ENCODE measurements around the gene PCBP4.
"Not testable (repeated sequence)": the region's sequence is repeated elsewhere in the genome, so short reads cannot be mapped to it uniquely, and the experiment has no call there.

Gene PCBP4

DNA sequence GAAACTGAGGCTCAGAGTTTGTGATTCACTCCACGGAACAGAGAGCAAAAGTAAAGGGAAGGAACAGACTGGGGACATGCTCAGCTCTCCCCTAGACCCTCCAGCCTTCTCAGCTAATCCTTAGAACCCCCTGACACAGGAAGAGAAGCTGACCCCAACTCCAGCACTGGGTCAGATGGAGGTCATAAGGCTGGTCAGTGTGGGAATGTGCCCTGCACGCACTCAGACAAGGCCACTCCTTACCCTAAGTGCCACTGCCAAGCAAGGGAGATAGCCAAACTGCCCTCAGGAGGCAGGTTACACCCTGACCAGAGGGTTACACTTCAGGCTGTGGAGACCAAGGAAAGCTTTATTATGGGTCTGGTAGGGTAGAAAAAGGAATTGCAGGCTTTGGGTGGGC is 27.3 kb upstream of the PCBP4 start:
- no peak for DNase-seq (ENCODE audit: low spot score)

DNA sequence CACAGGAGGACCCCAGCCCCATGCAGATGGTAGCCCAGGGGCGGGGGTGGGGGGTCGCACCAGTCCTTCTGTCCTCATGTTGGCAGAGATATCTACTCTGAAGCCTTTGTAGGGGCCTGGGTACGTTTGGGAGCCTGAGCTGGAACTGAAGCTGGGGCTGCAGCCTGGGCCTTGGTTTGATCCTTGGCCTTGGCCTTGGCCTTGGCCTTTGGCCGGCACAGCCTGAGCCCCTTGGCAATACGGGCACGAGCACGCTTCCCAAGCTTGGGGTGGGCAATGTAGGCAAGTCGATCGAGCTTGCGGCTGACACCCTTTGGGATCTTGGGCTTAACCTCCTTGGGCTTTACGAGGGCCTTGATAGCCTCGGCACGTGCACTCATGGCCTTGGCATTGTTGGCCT is 26.4 kb upstream of the PCBP4 start:
- DNase-seq (ENCODE audit: low spot score) = not testable (repeated sequence)

DNA sequence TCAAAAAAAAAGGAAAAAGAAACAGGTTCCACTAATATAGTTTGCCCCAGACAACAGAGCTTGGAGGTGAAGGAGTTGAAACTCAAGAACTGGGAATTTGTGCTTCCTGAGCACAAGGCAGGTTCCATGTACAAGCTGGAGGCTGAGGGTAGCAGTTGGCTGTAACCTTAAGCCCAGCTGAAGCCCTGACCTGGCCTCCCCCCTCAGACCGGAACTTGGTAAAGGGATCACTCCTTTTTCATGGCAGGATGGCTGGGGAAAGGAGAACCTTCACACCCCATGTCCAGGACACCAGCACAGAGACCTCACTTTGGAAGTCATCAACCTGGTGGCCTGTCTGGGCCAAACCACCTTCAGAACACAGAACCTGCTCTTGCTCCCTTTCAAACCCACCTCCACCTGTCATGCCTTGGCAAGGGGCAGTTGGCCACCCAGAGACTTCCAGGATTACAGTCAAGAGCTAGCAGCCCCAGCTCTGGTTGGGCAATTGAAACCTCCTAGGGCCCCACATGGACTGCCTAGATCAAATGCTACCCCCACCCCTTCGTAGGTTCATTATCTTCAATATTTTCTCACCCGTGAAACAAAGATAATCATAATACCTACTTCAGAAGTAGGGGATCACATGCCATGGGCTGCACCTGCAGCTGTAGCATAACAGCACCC is 24.9 kb upstream of the PCBP4 start:
- DNase-seq (ENCODE audit: low spot score) = no peak

DNA sequence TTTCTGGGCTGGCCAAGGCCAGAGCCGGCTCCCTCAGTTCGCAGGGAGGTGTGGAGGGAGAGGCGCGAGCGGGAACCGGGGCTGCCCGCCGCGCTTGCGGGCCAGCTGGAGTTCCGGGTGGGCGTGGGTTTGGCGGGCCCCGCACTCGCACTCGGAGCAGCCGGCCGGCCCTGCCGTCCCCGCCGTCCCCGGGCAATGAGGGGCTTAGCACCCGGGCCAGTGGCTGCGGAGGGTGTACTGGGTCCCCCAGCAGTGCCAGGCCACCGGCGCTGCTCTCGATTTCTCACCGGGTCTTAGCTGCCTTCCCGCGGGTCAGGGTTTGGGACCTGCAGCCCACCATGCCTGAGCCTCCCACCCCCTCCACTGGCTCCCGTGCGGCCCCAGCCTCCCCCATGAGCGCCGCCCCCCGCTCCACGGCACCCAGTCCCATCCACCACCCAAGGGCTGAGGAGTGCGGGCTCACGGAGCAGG is 23.3 kb upstream of the PCBP4 start:
- DNase-seq (ENCODE audit: low spot score) = not testable (repeated sequence)

DNA sequence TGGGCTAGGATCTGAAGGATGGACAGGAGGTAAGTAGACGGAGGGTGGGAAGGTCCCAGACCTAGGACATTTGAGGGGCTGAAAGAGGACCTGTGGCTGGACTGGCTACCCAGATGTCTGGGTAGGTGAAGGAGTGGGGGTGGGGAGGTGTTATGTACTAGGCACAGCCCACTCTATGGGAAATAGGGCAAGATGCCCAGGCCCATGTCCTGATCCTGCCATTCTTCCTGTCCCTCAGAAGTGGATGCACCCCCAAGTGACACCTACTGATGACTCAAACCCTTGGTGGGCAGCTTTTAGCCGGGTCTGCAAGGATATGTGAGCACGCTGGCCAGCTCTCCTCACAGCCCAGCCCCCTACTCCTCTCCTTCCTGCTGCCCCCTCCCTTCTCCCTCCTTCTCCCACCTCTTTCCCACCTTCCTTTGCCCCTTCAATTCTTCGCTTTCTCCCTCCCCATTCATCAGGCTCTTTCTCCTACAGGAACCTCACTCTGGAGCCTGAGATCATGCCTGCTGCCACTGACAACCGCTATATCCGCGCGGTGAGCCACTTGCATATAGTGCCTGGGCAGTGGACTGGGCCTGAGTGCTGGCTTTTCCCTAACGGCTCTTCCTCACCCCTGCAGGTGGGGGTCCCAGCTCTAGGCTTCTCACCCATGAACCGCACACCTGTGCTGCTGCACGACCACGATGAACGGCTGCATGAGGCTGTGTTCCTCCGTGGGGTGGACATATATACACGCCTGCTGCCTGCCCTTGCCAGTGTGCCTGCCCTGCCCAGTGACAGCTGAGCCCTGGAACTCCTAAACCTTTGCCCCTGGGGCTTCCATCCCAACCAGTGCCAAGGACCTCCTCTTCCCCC is 21.3 kb upstream of the PCBP4 start:
- no peak for DNase-seq (ENCODE audit: low spot score)

DNA sequence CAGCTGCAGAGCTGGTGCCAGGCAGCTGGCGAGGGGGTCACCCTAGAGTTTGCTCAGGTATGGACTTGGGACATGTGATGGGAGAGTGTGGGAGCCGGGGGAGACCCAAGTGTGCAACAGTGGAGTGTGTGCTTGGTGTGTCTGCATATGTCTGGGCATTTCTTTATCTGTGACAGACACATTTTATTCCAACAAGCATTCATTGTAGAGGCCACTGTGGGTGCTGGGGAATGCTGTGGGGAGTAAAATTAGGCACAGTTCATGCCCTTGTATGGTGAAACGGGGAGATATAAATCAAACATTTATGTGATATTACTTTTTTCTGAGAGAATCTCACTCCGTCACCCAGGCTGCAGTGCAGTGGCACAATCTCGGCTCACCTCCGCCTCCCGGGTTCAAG is 20.3 kb upstream of the PCBP4 start:
- DNase-seq (ENCODE audit: low spot score) = no peak

DNA sequence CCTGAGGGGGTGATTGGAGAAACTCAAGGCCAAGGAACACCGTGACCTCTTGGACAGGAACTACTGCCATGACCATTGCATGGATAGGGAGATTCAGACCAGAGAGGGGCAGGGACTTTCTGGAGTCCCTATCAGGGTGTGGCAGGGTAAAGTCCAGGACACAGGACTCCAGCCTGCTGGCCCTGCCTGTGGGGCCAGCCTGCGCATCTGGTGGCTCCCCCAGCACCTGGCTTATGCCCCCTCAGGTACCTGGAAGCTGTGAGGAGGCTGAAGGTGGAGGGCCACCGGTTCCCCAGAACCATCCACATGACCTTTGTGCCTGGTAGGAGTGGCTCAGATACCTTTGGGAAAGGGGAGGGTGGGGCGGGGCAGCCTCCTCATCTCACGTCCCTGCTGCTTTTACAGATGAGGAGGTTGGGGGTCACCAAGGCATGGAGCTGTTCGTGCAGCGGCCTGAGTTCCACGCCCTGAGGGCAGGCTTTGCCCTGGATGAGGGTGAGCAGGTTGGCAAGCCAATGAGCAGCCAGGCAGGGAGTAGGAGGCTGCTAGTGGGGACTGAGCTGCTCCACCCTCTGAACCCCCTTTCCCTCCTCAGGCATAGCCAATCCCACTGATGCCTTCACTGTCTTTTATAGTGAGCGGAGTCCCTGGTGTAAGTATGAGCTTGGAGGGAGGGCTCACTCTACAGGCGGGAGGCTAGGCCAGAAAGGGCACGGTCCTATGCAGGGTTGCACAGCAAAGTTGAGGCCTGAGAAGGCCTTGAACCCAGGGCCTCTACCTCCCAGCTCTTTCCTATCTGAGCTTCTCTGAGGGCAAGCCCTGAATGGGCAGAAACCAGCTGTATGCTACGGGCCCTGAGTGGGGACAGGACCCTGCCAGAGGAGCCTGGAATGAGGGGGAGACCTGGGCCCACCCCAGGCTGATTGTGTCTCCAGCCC is 19.0 kb upstream of the PCBP4 start:
- no peak for DNase-seq (ENCODE audit: low spot score)

DNA sequence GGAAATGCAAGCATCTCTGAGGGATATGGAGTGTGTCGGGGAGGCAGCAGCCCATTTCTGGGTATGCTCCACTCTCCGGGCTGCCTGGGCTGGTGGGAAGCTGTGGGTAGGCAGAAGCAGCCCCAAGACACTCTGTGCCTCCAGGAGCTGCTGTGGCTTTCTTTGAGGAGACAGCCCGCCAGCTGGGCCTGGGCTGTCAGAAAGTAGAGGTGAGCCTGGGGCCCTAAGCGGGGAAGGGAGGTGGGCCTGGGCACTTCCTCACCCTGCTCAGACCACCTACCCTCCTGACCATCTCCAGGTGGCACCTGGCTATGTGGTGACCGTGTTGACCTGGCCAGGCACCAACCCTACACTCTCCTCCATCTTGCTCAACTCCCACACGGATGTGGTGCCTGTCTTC is 17.8 kb upstream of the PCBP4 start:
- DNase-seq (ENCODE audit: low spot score) = no peak

DNA sequence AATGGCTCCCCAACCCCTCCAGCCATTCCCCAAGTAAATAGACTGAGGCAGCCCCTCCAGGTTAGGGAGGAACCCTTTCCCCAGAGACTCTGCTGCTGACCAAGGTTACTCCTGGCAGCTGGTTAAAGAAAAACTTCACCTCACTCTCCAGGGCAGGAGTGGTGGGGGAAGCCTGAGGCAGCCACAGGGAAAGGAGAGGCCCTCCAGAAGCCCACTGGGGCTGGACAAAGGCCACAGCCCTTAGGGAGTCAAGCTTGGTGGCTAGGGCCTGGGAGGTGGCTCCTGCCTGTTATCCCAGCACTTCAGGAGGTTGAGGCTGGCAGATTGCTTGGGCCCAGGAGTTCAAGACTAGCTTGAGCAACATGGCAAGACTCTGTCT is 17.0 kb upstream of the PCBP4 start:
- no peak for DNase-seq (ENCODE audit: low spot score)

DNA sequence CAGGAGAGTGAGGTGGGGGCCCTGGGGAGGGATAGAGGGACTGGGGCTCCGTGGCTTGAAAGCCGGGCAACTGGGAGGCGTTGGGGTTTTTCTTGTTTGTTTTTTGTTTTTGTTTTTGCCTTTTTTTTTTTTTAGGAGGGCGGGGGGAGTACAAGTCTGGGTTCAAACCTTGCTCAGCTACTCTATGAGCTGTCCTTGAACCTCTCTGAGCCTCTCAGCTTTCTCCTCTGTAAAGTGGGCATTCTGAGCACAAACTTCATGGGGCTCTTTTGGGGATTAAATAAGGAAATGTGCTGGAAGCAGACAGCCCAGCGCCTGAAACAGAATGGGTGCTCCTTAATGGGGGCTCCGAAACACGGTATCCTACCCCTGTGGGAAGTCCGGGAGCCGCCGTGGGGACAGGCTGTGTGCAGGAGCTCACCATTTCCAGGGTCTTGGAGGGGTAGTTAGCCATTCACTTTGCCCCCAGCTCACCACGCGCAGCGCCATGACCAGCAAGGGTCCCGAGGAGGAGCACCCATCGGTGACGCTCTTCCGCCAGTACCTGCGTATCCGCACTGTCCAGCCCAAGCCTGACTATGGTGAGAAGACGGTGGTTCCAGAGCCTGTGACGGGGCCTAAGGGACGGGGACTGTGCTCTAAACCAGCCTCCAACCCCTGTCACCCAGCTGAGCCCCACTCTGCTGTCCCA is 16.5 kb upstream of the PCBP4 start:
- DNase-seq (ENCODE audit: low spot score) = no peak

DNA sequence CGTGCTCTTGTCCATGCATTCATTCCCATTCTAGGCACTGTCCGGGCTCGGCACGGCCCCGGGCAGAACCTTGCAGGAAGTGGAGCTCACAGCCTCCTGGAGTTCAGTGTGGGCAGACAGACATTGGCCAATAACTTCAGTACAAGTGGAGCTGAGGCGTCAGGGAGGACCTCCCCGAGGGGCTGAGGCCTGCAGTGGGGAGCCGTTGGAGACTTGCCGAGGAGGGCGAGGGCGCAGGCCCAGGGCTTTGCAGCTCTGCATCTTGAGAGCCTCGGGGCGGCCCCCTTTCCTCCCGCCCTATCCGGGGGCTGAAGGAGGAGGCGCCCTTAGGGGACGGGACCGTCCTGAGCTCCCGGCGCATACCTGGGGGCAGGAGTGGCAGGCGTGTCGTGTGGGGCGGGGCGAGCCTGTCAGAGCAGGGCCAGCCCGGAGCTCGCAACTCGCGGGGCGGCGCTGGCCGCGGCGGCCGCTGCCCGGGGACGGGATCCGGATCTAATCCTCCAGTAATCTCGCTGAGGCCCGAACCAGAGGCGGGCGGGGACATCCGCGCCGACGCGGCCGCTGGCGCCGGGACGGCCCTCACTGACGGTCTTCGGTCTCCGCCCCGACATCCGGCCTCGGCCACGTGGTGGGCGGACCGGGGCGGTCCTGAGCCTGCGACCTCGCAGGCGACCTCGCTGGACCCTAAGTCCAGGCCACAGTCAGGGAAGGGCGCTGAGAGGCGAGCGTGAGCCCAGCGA is 15.8 kb upstream of the PCBP4 start, which contains the start of gene ACY1:
ACY1 (plus strand) TSS at position 698 of the 740 bp plus-strand sequence. CDS start 530 bp downstream, outside the sequence.
- DNase-seq (ENCODE audit: low spot score) = peak; percentile 83

DNA sequence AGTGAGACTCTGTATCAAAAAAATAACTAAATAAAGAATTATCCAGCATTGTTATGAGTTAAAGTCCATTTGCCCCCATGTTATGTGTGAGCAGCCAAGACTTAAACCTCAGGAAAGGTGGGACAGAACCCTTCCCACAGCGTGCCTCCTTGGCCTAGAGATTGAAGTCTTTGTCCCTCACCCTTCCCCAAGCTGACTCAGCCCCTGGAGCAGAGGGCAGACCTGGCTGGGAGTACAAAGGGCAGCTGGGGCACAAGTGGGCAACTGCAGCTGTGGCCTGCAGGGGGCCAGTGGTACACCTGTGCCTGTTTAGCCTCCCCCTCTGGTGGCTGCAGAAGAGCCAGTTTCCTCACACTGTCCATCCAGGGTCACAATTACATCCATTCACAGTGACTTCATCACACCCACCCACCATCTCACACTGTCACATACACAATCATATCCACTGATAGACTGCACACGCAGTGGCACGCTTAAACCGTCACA is 15.1 kb upstream of the PCBP4 start:
- no peak for DNase-seq (ENCODE audit: low spot score)

DNA sequence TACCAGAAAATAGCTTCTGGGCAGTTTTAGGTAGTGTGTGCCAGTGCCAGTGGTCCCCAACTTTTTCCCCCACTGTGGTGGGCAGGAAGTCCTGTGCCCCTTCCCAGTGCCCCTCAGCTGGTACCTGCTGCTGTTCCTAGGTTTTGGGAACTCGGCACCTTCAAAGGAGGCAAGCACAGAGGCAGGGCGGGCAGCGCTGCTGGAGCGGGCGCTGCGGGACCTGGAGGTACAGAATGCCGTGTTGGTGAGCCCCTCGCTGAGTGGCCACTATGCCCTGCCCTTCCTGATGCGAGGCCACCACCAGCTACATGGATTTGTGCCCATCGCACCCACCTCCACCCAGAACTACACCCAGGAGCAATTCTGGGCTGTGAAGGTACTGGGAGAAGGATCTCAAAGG is 13.0 kb upstream of the PCBP4 start:
- no peak for DNase-seq (ENCODE audit: low spot score)

DNA sequence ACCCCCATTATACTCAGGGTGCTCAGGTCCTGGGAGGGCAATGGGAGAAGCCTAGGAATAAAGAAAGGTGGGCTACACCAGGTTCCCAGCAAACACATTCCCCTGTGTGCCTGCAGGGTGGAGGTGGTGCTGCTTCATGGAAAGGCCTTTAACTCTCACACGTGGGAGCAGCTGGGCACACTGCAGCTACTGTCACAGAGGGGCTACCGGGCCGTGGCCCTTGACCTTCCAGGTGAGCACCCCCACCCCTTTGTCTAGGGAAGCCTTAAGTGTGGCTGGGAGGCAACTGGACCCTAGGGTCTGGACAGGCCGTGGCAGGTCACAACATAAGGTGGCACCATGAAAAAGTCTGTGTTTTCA is 10.9 kb upstream of the PCBP4 start:
- DNase-seq (ENCODE audit: low spot score) = no peak

DNA sequence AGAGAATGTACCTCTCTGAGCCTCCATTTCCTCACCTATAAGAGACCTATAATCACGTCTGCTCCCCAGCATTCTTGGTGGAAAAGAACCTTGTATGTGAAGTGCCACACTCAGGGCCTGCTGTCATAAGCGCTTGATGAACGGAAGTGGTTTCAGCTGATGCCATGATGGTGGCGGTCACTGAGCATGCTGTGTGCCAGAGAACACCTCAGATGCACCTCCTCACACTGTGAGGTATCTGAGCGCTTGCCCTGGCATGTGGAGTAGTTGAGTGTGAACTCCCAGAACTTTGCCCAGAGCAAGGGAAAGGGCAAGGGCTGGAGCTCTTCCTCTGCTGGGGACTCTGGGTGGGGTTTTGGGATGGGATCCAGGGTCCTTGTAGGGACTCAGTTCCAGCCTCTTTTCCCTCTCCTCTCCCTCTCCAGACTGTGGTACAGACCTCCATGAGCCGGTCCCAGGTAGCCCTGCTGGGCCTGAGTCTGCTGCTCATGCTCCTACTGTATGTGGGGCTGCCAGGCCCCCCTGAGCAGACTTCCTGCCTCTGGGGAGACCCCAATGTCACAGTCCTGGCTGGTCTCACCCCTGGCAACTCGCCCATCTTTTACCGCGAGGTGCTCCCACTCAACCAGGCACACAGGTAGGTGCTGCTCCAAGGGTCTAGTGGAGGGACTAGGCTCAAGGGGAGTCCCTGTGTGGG is 10.3 kb upstream of the PCBP4 start:
- no peak for DNase-seq (ENCODE audit: low spot score)

DNA sequence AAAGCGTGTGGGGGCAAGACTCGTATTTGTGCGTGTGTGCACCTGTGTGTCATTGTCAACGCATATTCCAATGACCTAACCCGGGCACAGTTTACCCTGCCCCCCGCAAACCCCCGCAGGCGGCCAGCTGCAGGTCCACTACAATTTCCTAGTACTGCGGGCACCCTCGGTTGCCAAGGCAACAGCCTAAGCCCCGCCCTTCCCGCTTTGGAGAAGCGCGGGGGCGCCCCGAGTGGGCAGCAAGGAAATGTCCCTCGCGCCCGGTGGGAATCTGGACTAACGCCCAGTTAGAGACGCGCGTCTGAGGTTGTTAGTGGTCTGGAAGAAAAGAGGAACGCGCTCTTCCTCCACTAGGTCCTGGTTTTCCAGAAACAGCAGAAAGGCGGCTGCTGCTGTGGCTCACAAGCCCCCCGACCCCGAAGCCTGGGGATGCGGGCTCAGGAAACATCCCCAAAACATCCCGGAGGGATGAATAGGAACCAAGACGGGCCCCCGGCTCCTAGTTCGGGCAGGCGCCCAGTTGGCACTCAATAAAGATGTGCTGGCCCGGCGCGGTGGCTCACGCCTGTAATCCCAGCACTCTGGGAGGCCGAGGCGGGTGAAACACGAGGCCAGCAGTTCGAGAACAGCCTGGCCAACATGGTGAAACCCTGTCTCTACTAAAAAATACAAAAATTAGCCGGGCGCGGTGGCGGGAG is 8.7 kb upstream of the PCBP4 start:
- peak; percentile 83 for DNase-seq (ENCODE audit: low spot score)

DNA sequence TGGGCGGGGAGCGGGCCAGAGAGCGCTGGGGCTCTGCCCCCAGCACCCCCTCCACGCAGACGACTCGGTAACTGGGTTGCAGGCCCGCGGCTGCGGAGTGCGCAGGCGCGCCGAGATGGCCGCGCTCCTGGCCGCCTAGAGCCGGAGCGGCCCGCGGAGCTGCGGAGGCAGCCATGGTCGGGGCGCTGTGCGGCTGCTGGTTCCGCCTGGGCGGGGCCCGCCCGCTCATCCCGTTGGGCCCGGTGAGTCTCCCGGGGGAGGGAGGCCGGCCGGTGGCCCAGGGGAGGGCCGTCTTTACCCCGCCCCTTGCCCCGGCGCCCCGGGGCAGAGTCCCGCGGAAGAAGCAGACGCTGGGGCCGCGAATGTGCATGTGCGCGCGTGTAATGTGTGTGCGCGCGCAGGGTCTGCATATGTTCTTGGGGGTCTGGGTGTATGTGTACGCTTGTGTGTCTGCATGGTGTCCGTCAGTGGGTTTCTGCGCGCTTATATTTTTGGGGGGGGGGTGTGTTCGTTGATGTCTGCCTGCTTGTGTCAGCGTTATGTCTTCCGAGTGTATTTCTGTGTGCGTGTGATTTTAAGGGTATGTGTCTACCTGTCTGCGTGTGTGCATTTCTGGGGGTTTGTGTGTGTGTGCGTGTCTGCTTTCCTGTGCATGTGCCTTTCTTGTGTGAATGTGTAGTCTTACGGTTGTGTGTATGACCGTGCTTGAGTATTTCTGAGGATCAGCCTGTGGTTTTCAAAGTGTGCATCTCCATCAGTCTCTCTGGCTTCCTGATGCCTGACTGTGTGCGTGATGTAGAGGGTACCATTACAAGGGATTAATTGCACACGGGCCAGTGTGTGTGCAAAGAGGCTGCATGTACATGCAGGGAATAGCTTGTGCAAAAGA is 8.0 kb upstream of the PCBP4 start, which contains the start of gene ABHD14A:
ABHD14A (plus strand) TSS at position 102 of the 889 bp plus-strand sequence; CDS start at position 174, 72 bp downstream.
- DNase-seq (ENCODE audit: low spot score) = no peak

DNA sequence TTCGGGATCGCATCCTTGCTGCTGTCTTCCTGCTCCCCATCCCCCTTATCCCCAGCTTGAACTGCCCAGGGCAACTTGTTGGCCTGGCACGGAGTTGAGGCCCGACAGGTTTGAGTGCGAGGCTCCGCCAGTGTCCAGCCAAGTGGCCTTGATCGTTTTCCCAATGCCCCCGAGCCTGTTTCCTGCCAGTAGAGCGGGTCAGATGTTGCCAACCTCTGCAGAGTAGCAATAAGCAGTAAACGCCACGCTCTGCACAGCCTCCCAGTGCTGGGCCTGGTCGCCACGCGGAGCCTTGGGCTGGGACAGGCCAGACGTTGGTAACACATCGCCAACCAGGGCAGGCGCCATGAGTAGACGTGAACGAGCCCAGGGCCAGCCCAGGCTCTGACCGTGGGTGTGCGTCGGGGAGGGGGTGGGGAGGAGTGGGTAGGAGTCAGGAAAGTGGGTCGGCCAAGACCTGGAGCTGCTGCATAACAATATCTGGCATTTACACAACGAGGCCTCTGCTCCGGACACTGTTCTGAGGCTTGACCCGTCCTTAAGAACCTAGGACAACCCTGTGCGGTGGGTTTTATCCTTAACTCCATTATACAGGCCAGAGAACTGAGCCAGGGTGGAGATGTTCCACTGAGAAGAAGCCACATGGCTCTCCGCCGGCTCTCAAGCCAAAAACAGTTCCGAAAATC is 7.2 kb upstream of the PCBP4 start:
- no peak for DNase-seq (ENCODE audit: low spot score)
